Aorta (tissue), 5 donors: ENCODE measurements around the gene B4GALT2. TPM values are rescaled to one million over a fixed set of nuclear protein-coding genes. Genes with fewer than 3 reads are reported as not detected.
A peak's percentile ranks its signal among the peaks of the same experiment; 100 is the strongest.

ENCODE experiments used
- ATAC-seq: fragments of 200-7000 bp; cut with Tn5 transposase; one replicate; pipeline ENCODE4 v1.9.1; 2022; ENCODE audit warnings: moderate library complexity; ENCODE audit not compliant: low FRiP score
- DNase-seq, 2 donors: peaks; one replicate each; pipeline ENCODE4 v3.0.0-alpha.2; 2020
- H3K27ac ChIP-seq, 2 donors: one replicate each; pipeline ENCODE4 v1.5.1; 2013; ENCODE audit warnings: low read length in 2 of 2, mild to moderate bottlenecking in 2 of 2, moderate library complexity in 2 of 2, control low read depth in 1 of 2, inconsistent platforms in 1 of 2, low read depth in 1 of 2
- H3K27me3 ChIP-seq, 2 donors: one replicate each; pipeline ENCODE4 v1.6.1; 2013; ENCODE audit warnings: control low read depth in 1 of 2, low read length in 1 of 2, mild to moderate bottlenecking in 1 of 2, moderate library complexity in 1 of 2; ENCODE audit not compliant: insufficient read depth in 2 of 2, control insufficient read depth in 1 of 2
- H3K36me3 ChIP-seq, 2 donors: one replicate each; pipeline ENCODE4 v1.6.1; 2013; ENCODE audit warnings: control low read depth in 1 of 2, low read length in 1 of 2, mild to moderate bottlenecking in 1 of 2; ENCODE audit not compliant: insufficient read depth in 2 of 2, control insufficient read depth in 1 of 2
- H3K4me1 ChIP-seq, 2 donors: one replicate each; pipeline ENCODE4 v1.6.1; 2013; ENCODE audit warnings: low read length in 2 of 2, control low read depth in 1 of 2, mild to moderate bottlenecking in 1 of 2, moderate library complexity in 1 of 2; ENCODE audit not compliant: insufficient read depth in 2 of 2, control insufficient read depth in 1 of 2
- H3K4me3 ChIP-seq, 2 donors: one replicate each; pipeline ENCODE4 v1.5.1; 2013; ENCODE audit warnings: low read length in 2 of 2, control low read depth in 1 of 2, mild to moderate bottlenecking in 1 of 2
- H3K9me3 ChIP-seq: one replicate; pipeline ENCODE4 v1.6.1; 2013; ENCODE audit warnings: mild to moderate bottlenecking, low read length; ENCODE audit not compliant: control insufficient read depth
- WGBS, 2 donors: extraction: QIAGEN DNeasy Blood & Tissue Kit; methylation state at CpG; one replicate each; pipeline ENCODE4 v1.1.7; 2013; 5-methylcytosine and 5-hydroxymethylcytosine counted together
- intact Hi-C, 2 donors: fragments of 100-400 bp; cut with DNase I; formaldehyde crosslinking; loops; one replicate each; pipeline versions ENCODE4 v1.14.2 to v1.15.0; 2022
- polyA plus RNA-seq, 2 donors: library from polyadenylated mRNA; stranded (reverse); fragments of 200-250 nt; gene quantifications; one replicate each; pipeline ENCODE4 v1.2.3, GENCODE V29; 2013
- total RNA-seq, 2 donors: library from RNA; stranded (reverse); fragmentation: NEBNext Ultra II Directional; extraction: Animal tissue kit (Norgen Biotek cat#: 25700); gene quantifications; one replicate each; pipeline ENCODE4 v1.2.1, GENCODE V29; 2021
- donor health status: healthy with polysubstance abuse.
- donor health status: Bipolar disorder and iron deficiency.
- donor health status: DM: no; HTN: no; CAD: no.
- donor health status: DM: no; HTN: no; CAD: no.
- donor health status: DM: yes; HTN: yes; CAD: no.

The B4GALT2 gene
- total and polyA plus RNA-seq, 4 donors, result 31.8 to 40.2 (median 33.5) TPM

GRCh38 chr1:43998000-43998378 is 19.0 kb downstream of the B4GALT2 start:
- Histone ChIP-seq H3K4me3 (no peak overlapping the region), H3K4me1 (no peaks in the 10 kb centered on the region), H3K27me3 (no peaks in the 10 kb centered on the region), H3K36me3 (no peaks in the 10 kb centered on the region), H3K9me3 (no peaks in the 10 kb centered on the region), H3K27ac (no peak overlapping the region)
- intact Hi-C loops, result loop anchor here in 1 of 2 donors (10.0 kb wide), 1 partner anchor 217 kb away; the partner anchor contains the start of gene DMAP1
- ATAC-seq (no peak), DNase-seq (no peak)
- 85 to 88% methylated on average over 11 of the region's 11 CpGs for WGBS, 2 donors

- no peak for DNase-seq
- H3K9me3 ChIP-seq, result no peaks in the 10 kb centered on the region
- H3K4me3 ChIP-seq, result no peak overlapping the region
- no peaks in the 10 kb centered on the region for H3K36me3 ChIP-seq
- ATAC-seq, result no peak
- intact Hi-C loops, result loop anchor here in 1 of 2 donors (10.0 kb wide), 1 partner anchor 215 kb away; the partner anchor contains the start of gene DMAP1
- no peak overlapping the region for H3K27ac ChIP-seq
- H3K4me1 ChIP-seq, result no peaks in the 10 kb centered on the region
- H3K27me3 ChIP-seq, result no peaks in the 10 kb centered on the region
- 65 to 67% methylated on average over 8 of the region's 8 CpGs for WGBS, 2 donors
Observed at GRCh38 chr1:43999455-43999854, 20.4 kb downstream of the B4GALT2 start.

GRCh38 chr1:44000122-44000665 is 21.2 kb downstream of the B4GALT2 start:
- ATAC-seq (no peak), DNase-seq (no peak)
- Histone ChIP-seq H3K27me3 (no peaks in the 10 kb centered on the region), H3K9me3 (no peaks in the 10 kb centered on the region), H3K4me3 (no peak overlapping the region), H3K36me3 (no peaks in the 10 kb centered on the region), H3K4me1 (no peaks in the 10 kb centered on the region), H3K27ac (no peak overlapping the region)
- WGBS, 2 donors, result 75 to 79% methylated on average over 7 to 8 of the region's 8 CpGs
- intact Hi-C loops, result loop anchor here in 1 of 2 donors (10.0 kb wide), 1 partner anchor 595 kb away; no protein-coding TSS in a partner anchor

GRCh38 chr1:44002165-44002564 is 23.2 kb downstream of the B4GALT2 start:
- Histone ChIP-seq H3K27ac (no peak overlapping the region), H3K36me3 (no peaks in the 10 kb centered on the region), H3K27me3 (no peaks in the 10 kb centered on the region), H3K4me1 (no peaks in the 10 kb centered on the region), H3K4me3 (no peak overlapping the region), H3K9me3 (no peaks in the 10 kb centered on the region)
- DNase-seq (no peak), ATAC-seq (no peak)
- intact Hi-C loops, result loop anchor here in 1 of 2 donors (10.0 kb wide), 1 partner anchor 593 kb away; no protein-coding TSS in a partner anchor
- 78 to 85% methylated on average over 8 of the region's 8 CpGs for WGBS, 2 donors

GRCh38 chr1:44002606-44003157 is 23.7 kb downstream of the B4GALT2 start:
- intact Hi-C loops, result loop anchor here in 1 of 2 donors (10.0 kb wide), 1 partner anchor 592 kb away; no protein-coding TSS in a partner anchor
- 85 to 87% methylated on average over 11 to 14 of the region's 14 CpGs for WGBS, 2 donors
- no peak for ATAC-seq

GRCh38 chr1:44008259-44008658 is 29.2 kb downstream of the B4GALT2 start:
- ATAC-seq, result no peak

More at GRCh38 chr1:44002606-44003157, 23.7 kb downstream of the B4GALT2 start:
- peak in 1 of 2 donors; percentile 65 for DNase-seq
- H3K4me1 ChIP-seq, result no peaks in the 10 kb centered on the region
- H3K27me3 ChIP-seq, result no peaks in the 10 kb centered on the region
- H3K9me3 ChIP-seq, result no peaks in the 10 kb centered on the region
- H3K4me3 ChIP-seq, result no peak overlapping the region
- no peaks in the 10 kb centered on the region for H3K36me3 ChIP-seq
- H3K27ac ChIP-seq, result no peak overlapping the region

GRCh38 chr1:44010935-44011471 is 32.0 kb downstream of the B4GALT2 start:
- no peak for DNase-seq
- Histone ChIP-seq H3K4me3 (no peak overlapping the region), H3K36me3 (no peaks in the 10 kb centered on the region), H3K4me1 (no peaks in the 10 kb centered on the region), H3K27me3 (no peaks in the 10 kb centered on the region), H3K9me3 (no peaks in the 10 kb centered on the region), H3K27ac (no peak overlapping the region)
- WGBS, 2 donors, result 31 to 49% methylated on average over 7 to 11 of the region's 11 CpGs
- ATAC-seq, result no peak
- intact Hi-C loops, result loop anchor here in 1 of 2 donors (10.0 kb wide), 1 partner anchor 214 kb away; no protein-coding TSS in a partner anchor

More at GRCh38 chr1:44008259-44008658, 29.2 kb downstream of the B4GALT2 start:
- Histone ChIP-seq H3K36me3 (no peaks in the 10 kb centered on the region), H3K9me3 (no peaks in the 10 kb centered on the region), H3K27ac (no peak overlapping the region), H3K4me1 (no peaks in the 10 kb centered on the region), H3K4me3 (no peak overlapping the region), H3K27me3 (no peaks in the 10 kb centered on the region)
- 93 to 94% methylated on average over 12 of the region's 12 CpGs for WGBS, 2 donors
- intact Hi-C loops, result loop anchor here in 1 of 2 donors (10.0 kb wide), 1 partner anchor 587 kb away; no protein-coding TSS in a partner anchor
- peak in 1 of 2 donors; percentile 67 for DNase-seq

- no peak overlapping the region for H3K4me3 ChIP-seq
- H3K4me1 ChIP-seq, result no peaks in the 10 kb centered on the region
- ATAC-seq, result no peak
- no peaks in the 10 kb centered on the region for H3K9me3 ChIP-seq
- no peak overlapping the region for H3K27ac ChIP-seq
- no peaks in the 10 kb centered on the region for H3K27me3 ChIP-seq
- no peak for DNase-seq
- WGBS, 2 donors, result 50 to 53% methylated on average over 2 of the region's 2 CpGs
- intact Hi-C loops, result loop anchor here in 1 of 2 donors (10.0 kb wide), 1 partner anchor 212 kb away; no protein-coding TSS in a partner anchor
- no peaks in the 10 kb centered on the region for H3K36me3 ChIP-seq
Observed at GRCh38 chr1:44012404-44012803, 33.4 kb downstream of the B4GALT2 start.
